ENCODE results near the gene NKPD1.
"Not testable (repeated sequence)": the region's sequence is repeated elsewhere in the genome, so short reads cannot be mapped to it uniquely, and the experiment has no call there.

Gene NKPD1

GRCh38 chr19:45138303-45138751 lies 22.5 kb downstream of the NKPD1 start:
- DNase-seq: no peak

DNA sequence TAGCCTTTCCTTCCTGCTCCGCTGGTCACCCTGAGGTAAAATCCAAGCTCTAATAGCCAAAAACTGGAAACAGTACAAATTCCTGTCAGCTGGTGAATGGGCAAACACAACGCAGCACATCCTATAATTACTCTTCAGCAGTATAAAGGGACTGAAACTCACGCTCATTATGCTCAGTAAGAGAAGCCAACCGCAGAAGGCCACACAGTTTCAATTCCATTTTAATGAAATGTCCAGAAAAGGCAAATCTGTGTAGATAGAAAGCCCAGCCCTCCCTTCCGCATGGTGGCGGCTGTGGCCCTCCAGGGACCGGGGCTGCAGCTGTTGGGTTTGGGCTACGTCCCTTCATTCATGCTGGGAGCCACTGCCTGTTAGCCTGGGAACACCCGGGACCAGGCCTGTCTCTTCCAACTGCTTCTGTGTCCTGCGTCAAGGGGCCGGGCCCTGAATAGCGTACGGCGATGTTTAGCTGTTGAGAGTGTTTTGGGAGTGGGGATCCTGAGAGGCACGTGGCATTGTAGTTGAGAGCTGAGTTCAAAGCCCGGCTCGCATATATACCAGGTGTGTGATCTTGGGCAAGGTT lies 23.5 kb downstream of the NKPD1 start:
- peak; percentile 62 for DNase-seq

- no peak for DNase-seq
These were observed 24.1 kb downstream of the NKPD1 start for GRCh38 chr19:45136507-45137178.

DNA sequence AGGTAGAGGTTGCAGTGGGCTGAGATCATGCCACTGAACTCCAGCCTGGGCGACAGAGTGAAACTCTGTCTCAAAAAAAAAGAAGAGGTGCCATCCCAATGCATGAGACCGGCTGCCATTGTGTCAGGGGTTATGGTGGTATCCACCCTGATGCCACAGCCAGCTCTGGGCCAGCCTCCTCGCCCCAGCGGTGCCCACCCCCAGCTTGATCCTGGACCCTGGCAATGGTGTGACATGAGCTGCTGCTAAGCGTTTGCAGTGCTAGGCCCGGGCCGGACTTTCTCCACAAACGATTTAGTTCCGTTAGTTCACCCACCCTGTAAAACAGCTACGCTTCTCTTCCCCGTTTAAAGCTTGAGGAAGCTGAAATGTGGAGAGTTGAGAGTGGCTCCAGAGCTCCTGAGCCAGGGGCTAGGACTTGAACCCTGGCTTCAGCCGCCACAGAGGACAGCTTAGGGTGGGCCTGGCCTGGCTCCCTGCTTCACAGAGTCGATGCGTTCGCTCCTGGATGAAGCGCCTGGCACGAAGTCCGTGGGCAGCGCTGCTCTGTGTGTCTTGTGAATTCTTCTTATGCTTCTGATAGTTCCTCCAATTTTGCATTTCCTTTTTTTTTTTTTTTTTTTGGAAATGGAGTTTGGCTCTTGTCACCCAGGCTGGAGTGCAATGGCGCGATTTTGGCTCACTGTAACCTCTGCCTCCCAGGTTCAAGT lies 25.5 kb downstream of the NKPD1 start:
- no peak for DNase-seq

DNA sequence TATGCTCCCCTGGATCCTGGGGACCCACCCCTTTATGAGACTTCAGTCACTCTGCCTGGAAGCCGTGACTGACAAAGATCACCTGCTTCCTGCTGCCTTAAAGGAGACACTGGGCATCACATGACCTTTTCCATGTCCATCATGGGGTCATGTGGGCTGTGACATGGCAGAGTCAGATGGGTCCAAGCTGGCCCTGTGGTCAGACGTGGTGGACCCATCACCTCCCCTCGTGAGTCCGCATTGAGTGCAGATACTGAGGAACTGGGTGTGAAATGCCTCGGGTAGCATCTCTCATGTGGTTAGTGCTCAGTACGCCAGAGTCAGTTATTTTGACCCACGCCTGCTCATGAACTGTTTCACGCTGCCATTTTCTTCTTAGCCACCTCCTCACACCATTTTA lies 27.1 kb downstream of the NKPD1 start:
- DNase-seq: no peak

- DNase-seq: no peak
These were observed 29.7 kb downstream of the NKPD1 start for GRCh38 chr19:45130888-45131615.

GRCh38 chr19:45130236-45130635 lies 30.5 kb downstream of the NKPD1 start:
- DNase-seq: no peak

GRCh38 chr19:45128806-45129205 lies 32.0 kb downstream of the NKPD1 start:
- DNase-seq: no peak

GRCh38 chr19:45128146-45128545 lies 32.6 kb downstream of the NKPD1 start:
- DNase-seq: no peak

DNA sequence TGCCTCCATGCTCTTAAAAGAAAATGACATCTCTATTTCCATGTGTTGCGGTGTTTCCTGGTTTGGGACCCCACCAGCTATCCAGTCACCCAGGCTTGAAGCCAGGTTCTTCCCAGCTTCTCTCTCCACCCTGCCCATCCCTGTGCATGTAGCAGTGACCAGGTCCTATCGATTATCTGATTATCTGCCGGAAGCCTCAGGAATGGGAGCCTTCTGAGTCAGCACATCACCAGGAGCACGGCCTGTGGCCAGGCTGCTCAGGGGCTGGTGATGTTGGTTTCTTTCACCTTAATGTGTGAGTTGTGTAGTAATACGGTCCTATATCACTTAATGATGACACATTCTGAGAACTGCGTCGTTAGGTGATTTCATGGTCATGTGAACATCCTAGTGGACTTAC lies 34.1 kb downstream of the NKPD1 start:
- no peak for DNase-seq

- DNase-seq: peak; percentile 65
These were observed 34.7 kb downstream of the NKPD1 start for GRCh38 chr19:45125975-45126493.

- no peak for DNase-seq
These were observed 35.4 kb downstream of the NKPD1 start for GRCh38 chr19:45125360-45125759.

- no peak for DNase-seq
These were observed 36.8 kb downstream of the NKPD1 start for GRCh38 chr19:45124021-45124420.

- DNase-seq: peak; percentile 72
These were observed 37.3 kb downstream of the NKPD1 start for GRCh38 chr19:45123440-45123850.

DNA sequence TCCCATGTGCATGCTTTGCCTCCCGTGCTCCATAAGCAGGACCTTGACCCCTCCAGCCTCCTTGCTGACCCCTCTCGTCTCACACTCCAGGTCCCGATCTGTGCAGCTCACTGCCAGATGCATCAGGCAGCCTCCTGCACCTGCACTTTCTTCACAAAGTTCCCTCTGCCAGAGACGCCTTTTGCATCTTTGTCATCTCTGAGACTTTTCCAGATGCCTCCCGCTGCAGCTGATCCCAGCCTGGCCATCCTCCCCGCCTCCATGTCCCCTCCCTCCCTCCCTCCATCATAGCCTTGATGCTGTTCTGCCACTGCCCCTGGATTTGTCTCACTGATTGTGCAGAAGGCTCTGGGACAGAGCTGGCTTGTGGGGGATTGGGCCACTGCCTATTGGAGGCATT lies 38.0 kb downstream of the NKPD1 start:
- no peak for DNase-seq

DNA sequence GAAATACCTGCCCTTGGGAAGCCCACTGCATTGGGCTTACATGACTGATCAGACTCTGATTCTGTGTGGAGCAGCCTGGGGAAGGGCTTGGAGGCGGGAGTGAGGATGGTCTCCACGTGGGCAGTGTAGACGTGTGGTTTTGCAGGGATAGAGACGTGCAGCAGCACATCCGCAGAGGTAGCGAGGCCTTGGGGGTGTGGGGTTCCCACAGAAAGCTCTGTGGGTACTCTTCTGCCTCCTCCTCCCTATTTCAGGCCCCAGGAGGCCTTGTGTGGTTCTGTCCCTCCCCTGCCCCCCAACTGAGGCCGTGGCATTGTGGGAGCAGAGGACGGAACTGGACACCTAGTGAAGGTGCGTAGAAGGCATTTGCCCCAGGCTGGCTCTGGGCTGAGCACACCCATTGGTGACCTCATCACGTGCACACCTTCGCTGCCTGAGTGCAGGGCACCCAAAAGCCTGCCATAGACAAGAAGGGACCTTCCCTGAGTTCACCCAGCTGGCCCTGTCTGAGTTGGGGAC lies 38.9 kb downstream of the NKPD1 start:
- DNase-seq: no peak

DNA sequence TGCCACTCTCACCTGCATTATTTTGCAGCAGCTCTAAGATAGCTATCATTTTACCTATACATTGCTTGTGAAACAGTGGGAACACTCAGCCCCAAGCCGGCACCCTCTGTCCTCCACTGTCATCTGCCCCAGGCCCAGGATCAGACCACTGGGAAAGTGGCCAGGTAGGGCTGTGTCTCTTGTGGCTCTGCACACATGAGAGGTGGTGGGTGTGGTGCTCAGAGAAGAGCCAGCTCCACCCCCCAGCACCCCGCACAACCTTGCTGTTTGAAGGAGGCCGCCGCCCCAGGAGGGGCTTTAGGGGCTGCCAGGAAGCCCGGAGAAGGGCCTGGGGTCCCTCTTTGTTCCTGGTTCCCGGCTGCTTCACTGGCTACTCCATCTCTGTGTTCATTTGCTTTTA lies 41.2 kb downstream of the NKPD1 start:
- DNase-seq: no peak

DNA sequence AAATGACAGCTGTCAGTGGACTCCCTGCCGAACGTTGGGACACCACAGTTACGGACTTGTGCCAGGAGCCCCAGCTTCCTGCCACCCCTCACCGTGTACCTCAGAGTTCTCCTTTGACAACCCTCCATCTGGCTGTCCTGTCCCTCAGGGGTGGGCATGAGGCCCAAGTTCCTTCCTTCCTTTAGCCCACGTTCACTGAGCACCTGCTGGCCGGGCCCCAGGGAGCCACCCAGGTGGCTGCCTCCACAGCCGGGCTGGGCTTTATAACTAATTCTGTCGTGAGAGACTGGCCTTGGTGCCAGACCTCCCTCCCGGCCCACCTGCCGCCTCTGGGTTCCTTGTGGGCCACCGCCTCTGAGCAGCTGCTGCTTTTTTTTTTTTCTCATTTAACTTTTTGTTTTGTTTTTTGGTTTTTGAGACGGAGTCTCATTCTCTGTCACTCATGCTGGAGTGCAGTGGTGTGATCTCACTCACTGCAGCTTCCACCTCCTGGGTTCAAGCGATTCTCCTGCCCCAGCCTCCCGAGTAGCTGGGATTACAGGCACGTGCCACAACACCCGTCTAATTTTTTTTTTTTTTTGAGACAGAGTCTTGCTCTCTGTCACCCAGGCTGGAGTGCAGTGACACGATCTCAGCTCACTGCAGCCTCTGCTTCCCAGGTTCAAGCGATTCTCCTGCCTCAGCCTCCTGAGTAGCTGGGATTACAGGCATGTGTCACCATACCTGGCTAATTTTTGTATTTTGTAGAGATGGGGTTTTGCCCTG lies 42.0 kb downstream of the NKPD1 start:
- DNase-seq: not testable (repeated sequence)

DNA sequence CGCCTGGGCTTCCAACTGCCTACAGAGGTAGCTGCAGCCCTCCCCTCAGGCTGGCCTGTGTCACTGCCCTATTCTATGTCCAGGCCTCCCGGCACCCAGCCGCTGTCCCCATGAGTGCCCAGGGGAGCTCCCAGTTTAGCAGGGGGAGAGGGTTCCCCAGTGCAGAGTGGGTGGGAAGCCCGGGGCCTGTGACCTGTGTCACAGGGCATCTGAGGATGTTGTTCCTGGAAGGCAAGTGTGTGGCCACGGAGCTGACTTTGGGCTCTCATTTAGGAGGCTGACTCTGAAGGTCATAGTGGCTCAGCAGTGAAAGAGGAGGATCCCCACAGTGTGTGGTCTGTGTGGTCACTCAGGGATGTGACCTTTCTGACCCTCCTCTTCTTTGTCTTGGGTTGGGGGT lies 42.7 kb downstream of the NKPD1 start:
- no peak for DNase-seq

GRCh38 chr19:45117671-45118070 lies 43.1 kb downstream of the NKPD1 start:
- no peak for DNase-seq

GRCh38 chr19:45117167-45117594 lies 43.6 kb downstream of the NKPD1 start:
- no peak for DNase-seq

Measured in eye (tissue), 1 donor.